NCI-H345 treated with DMSO at 0.1 percent for 48 hours (cell line): ENCODE data around the gene TNP2.

ENCODE experiments used
- DNase-seq: peaks from one replicate; lab custom pipeline; 2025; ENCODE audit not compliant: unreplicated experiment; lab: John Stamatoyannopoulos, UW

TNP2 gene

DNA sequence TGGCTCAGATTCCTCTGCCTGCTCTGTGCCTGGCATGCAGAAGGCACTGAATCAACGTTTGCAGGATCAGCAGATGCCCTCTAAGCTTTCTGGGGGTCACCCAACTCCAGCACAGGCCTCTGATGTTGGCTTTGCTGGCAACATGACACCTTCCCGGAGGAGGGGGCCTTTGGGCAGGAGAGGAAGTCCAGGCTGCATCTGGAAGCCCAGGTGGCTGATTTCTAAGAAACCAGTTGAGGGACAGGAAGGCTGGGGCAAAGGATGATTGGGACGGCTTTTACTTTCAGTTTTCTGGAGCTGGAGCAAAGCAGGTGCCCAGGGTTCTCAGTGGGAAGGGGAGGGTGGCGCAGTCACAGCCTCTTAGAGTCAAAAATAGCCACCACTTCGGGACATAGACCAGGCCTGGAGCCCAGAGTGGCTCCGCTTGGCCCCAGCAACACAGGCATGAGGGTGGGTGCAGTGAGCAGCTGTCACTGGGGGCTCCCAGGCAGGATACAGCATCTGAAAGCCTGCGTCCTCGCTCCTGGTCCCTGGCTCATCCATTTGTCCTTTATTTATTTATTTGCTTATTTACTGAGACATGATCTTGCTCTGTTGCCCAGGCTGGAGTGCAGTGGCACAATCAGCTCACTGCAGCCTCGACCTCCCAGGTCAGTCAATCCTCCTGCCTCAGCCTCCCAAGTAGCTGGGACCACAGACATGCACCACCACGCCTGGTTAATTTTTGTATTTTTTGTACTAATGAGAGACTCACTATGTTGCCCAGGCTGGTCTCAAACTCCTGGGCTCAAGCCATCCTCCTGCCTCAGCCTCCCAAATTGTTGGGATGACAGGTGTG lies 28.3 kb downstream of the TNP2 start:
- DNase-seq, result no peak

- DNase-seq, result no peak
These were observed 29.2 kb downstream of the TNP2 start for GRCh38 chr16:11239644-11240632.

- no peak for DNase-seq
These were observed 30.6 kb downstream of the TNP2 start for GRCh38 chr16:11238272-11239202.

DNA sequence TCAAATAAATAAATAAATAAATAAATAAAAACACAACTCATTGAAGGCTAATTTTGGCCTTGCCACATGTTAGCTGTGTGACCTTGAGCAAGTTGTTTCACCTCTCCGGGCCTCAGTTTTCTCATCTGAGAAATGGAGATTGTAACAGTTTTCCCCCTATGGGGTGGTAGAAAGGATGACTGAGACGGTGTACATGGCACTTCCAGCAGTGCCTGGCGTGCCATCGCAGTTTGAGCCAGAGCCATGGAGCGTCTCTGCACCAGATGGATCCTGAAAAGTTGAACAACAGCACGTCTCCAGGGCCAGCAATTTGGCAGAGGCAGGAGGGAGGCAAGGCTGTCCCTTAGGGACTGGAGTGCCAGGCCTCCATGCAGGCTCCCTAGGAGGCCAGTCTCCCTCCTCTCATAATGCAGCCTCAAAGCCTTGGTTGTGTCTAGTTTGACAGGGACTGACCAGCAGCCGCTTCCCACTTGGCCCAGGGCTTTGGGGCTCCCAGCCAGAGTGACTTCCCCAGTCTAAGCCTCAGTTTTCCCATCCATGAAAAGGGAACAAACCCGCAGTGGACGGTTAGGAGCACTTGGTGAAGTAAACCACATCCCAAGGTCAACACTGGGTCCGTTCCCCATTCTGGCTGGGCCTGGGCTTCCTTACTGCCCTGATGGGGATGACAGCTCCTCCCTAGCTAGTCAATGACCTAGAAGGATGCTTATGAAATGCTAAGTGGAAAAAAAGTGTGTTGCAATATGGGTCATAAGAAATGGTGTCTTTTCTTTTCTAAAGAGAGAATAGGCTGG lies 32.5 kb downstream of the TNP2 start:
- no peak for DNase-seq

DNA sequence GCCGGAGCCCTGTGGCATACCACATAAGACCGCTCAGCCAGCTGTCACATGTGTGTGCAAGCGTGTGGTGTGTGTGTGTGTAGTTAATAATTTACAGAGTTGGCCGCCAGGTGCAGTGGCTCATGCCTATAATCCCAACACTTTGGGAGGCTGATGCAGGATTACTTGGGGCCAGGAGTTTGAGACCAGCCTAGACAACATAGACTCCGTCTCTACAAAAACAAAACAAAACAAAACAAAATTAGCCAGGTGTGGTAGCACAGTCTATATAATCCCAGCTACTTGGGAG lies 33.5 kb downstream of the TNP2 start:
- DNase-seq, result no peak

GRCh38 chr16:11234884-11235702 lies 34.0 kb downstream of the TNP2 start:
- DNase-seq, result no peak

- no peak for DNase-seq
These were observed 35.3 kb downstream of the TNP2 start for GRCh38 chr16:11233727-11234376.

DNA sequence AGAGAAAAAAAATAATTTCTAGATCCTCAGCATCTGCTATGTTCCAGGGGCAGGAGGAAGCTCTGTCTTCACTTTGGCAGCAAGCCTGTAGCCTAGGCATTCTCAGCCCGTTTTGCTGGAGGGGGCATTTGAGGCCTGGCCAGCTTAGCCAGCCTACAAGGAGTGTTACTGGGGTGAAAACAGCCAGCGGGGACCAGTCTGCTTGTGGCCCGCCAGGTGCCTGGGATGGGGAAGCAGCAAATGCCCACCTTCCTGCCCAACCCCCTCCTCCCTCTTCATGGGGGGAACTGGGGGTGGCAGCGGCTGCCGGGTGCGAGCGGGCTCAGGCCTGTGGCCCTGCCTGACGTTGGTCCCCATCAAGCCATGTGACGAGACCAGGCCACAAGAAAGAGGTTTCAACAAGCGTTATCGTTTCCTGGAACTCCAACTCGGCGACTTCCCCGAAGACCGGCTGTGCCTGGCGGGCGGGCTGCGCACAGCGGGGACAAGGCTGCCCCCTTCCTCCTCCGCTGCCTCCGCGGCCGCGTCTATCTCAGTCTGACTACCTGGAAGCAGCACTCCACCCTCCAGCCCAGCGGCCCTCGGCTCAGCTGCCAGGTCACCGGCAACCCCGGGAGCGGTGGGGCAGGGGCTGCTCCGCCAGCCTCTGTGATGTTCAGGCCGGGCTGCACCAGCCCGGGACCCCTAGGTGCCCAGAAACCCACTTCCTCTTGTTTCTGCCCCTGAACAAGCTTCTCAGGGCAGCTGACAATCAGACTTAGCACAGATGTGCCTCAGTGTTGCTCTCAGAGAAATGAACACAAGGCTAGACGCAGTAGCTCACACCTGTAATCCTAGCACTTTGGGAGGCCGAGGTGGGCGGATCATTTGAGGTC lies 36.0 kb downstream of the TNP2 start:
- DNase-seq, result no peak

GRCh38 chr16:11232302-11232851 lies 36.7 kb downstream of the TNP2 start:
- DNase-seq, result no peak

DNA sequence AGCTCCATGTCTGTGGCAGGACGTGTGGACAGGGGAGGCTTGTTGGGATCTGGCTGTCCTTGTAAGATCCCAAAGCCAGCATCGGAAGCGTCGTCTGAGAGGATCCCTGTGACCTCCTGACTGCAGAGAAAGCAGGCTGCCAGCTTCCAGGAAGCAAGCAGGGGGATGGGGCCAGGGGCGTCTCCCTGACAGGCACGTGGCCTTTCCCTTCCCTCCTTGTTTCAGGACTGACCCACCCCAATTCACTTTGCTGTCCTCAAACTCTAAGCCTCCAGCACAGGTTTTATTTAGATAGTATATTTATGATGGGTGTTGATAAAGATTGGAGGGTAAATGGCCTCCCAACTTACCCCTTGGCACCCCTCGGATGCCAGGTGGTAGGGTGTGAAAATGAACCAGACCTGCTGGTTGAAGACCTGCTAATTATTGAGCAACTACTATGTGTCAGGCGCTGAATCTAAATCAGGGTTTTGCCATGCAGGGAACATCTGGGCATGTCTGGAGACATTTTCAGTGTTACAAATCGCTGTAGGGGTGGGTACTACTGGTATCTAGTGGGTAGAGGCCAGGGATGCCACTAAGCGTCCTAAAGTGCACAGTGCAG lies 37.7 kb downstream of the TNP2 start:
- DNase-seq, result no peak

DNA sequence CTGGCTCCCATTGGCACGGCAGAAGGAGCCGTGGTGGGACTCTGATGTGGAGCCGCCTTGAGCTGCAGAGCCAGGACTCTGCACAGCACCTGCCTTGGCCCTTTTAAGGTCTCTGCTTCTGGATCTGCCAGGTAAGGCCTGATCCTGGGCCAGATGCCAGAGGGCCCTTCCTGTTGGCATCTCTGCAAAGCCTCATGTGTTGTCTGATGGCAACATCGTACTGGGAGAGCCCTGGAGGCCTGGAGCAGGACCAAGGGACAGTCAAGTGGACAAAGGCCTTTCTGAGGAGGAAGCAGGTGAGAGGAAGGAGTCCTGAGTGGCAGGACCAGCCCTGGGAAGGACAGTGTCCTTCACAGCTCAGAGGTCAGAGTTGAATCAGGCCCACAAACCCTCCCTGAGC lies 39.2 kb downstream of the TNP2 start:
- DNase-seq, result no peak

- no peak for DNase-seq
These were observed 39.7 kb downstream of the TNP2 start for GRCh38 chr16:11229432-11229831.

DNA sequence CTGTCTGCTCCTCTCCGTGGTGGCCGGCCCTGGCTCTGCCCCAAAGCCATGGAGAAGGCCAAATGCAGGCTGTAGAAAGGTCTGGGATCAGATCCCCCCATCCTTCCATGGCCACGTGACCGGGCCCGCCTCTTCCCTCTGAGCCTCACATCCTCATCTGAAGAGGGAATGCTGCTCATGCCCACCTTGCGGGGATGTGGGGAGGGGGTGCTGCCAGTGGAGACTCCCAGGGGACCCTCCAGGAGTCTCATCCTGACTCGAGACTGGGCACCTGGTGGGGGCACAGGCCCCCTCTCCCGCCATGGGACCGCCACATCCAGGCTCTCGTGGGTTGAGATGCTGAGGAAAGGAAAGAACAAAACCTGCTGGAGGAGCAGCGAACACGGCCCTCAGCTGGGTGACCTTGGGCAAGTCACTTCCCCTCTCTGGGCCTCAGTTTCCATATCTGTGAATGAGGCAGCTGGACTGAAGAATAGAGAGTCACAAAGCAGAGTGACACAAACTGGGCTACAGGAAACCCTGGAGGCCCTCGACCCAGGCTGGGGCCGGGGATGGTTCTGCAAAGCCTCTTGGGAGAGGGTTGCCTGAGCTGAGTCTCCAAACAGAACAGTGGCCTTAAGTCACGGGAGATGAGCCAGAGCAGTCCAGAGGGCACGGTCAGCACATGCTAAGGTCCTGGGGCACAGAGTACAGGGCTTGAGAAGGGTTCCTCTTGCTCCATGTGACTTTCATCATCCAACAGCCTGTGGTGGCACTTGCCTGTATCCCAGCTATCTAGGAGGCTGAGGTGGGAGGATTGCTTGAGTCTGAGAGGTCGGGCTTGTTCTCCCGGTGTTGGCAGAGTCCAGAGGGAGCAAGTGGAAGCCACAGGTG lies 43.2 kb downstream of the TNP2 start:
- no peak for DNase-seq

GRCh38 chr16:11224894-11225676 lies 44.0 kb downstream of the TNP2 start:
- DNase-seq, result no peak

DNA sequence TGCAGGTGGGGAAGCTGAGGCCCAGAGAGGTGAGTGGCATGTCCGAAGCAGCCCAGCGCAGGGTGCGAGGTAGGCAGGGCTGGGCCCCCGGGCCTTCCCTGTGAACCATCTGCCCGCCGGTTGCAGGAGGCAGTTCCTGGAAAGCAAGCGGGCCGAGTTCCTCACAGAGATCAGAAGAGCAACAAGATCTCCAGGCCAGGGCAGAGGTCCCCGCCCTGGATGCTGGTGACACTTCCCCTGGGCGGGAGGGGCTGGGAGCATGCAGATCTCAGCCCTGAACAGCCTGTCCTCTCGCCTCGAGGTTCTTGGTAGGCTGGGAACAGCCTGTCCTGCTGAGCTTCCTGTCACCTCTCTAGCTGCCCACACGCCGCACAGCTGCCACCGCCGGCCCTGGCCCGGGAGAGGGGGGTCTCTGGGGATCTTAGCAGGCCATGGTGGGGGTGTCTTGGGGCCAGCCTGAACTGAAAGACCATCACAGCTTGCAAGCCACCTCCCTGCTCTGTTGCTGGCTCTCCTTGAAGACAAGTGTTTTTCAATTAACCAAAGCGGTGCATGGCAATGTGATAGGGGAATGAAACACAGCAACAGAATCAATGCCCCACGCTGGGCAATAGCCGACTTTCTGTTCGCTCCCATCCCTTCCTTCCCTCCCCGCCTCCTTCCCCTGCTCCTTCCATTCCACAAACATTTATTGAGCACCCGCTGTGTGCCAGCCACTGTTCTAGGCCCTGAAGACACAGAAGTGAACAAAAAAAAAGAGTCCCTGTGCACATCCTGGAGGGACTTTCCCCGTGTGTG lies 44.8 kb downstream of the TNP2 start:
- no peak for DNase-seq
